Chondrocyte (in vitro differentiated cells): ENCODE measurements around the gene BLOC1S5. TPM values are rescaled to one million over a fixed set of nuclear protein-coding genes. Genes with fewer than 3 reads are reported as not detected.
A peak's percentile ranks its signal among the peaks of the same experiment; 100 is the strongest.

Source experiments
- DNase-seq: peaks from one replicate; pipeline ENCODE4 v3.0.0; 2021; ENCODE audit warnings: mixed read lengths, low spot score
- H3K27ac Mint-ChIP-seq: one replicate; pipeline ENCODE4 v1.8.0; 2021; ENCODE audit warnings: mild to moderate bottlenecking, moderate library complexity, mixed read lengths; ENCODE audit not compliant: unreplicated experiment
- H3K27me3 Mint-ChIP-seq: 2 replicates; pipeline ENCODE4 v1.8.0; 2021; ENCODE audit warnings: low read depth, mixed read lengths
- H3K36me3 Mint-ChIP-seq: 2 replicates; pipeline ENCODE4 v1.8.0; 2021; ENCODE audit warnings: low read depth, mixed read lengths
- H3K4me1 Mint-ChIP-seq: 2 replicates; pipeline ENCODE4 v1.8.0; 2021; ENCODE audit warnings: low read depth, mild to moderate bottlenecking, mixed read lengths
- H3K4me3 Mint-ChIP-seq: one replicate; pipeline ENCODE4 v1.8.0; 2021; ENCODE audit warnings: mild to moderate bottlenecking, moderate library complexity, mixed read lengths; ENCODE audit not compliant: unreplicated experiment
- H3K9me3 Mint-ChIP-seq: 2 replicates; pipeline ENCODE4 v1.8.0; 2021; ENCODE audit warnings: low read depth, mixed read lengths
- total RNA-seq: library from RNA; stranded (reverse); gene quantifications from 3 replicates; pipeline ENCODE4 v1.2.1, GENCODE V29; 2021
- TF ChIP-seq, protein P1 (sequence below): fragments of 200-600 bp; sonication (generic); IDR thresholded peaks from 2 replicates; pipeline ENCODE4 v1.5.0; 2021; ENCODE audit warnings: antibody characterized with exemption, mild to moderate bottlenecking, moderate library complexity

Gene BLOC1S5
- total RNA-seq, 1 donor from 2014 or later = 9.4 TPM

- no peak for DNase-seq
- Mint-ChIP-seq H3K36me3 (peaks cover 6% of the 10 kb centered on the region), H3K4me3 (no peak overlapping the region), H3K27me3 (no peaks in the 10 kb centered on the region), H3K4me1 (peaks cover 20% of the 10 kb centered on the region), H3K27ac (no peak overlapping the region), H3K9me3 (no peaks in the 10 kb centered on the region)
- TF ChIP-seq, protein P1, sequence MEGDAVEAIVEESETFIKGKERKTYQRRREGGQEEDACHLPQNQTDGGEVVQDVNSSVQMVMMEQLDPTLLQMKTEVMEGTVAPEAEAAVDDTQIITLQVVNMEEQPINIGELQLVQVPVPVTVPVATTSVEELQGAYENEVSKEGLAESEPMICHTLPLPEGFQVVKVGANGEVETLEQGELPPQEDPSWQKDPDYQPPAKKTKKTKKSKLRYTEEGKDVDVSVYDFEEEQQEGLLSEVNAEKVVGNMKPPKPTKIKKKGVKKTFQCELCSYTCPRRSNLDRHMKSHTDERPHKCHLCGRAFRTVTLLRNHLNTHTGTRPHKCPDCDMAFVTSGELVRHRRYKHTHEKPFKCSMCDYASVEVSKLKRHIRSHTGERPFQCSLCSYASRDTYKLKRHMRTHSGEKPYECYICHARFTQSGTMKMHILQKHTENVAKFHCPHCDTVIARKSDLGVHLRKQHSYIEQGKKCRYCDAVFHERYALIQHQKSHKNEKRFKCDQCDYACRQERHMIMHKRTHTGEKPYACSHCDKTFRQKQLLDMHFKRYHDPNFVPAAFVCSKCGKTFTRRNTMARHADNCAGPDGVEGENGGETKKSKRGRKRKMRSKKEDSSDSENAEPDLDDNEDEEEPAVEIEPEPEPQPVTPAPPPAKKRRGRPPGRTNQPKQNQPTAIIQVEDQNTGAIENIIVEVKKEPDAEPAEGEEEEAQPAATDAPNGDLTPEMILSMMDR = no peak
Measured at GRCh38 chr6:8100159-8100854, 36.1 kb upstream of the BLOC1S5 start.

- TF ChIP-seq, protein P1 = no peak
- no peak overlapping the region for H3K27ac Mint-ChIP-seq
- DNase-seq = no peak
- H3K9me3 Mint-ChIP-seq = peaks cover 7% of the 10 kb centered on the region
- H3K4me3 Mint-ChIP-seq = no peak overlapping the region
- no peaks in the 10 kb centered on the region for H3K27me3 Mint-ChIP-seq
- H3K36me3 Mint-ChIP-seq = peaks cover 37% of the 10 kb centered on the region
- H3K4me1 Mint-ChIP-seq = peaks cover 8% of the 10 kb centered on the region
Measured at GRCh38 chr6:8090650-8091049, 26.5 kb upstream of the BLOC1S5 start.

- H3K36me3 Mint-ChIP-seq = peaks cover 35% of the 10 kb centered on the region
- DNase-seq = no peak
- no peak overlapping the region for H3K4me3 Mint-ChIP-seq
- peak overlapping the region; percentile 45 for H3K27ac Mint-ChIP-seq
- peaks cover 25% of the 10 kb centered on the region for H3K4me1 Mint-ChIP-seq
- TF ChIP-seq, protein P1 = no peak
- peaks cover 7% of the 10 kb centered on the region for H3K9me3 Mint-ChIP-seq
- H3K27me3 Mint-ChIP-seq = no peaks in the 10 kb centered on the region
Measured at GRCh38 chr6:8088886-8089285, 24.7 kb upstream of the BLOC1S5 start.

GRCh38 chr6:8087870-8088754, 23.9 kb upstream of the BLOC1S5 start:
- no peak for DNase-seq
- peaks cover 33% of the 10 kb centered on the region for H3K4me1 Mint-ChIP-seq
- peaks cover 7% of the 10 kb centered on the region for H3K9me3 Mint-ChIP-seq
- TF ChIP-seq, protein P1 = no peak
- no peaks in the 10 kb centered on the region for H3K27me3 Mint-ChIP-seq
- H3K4me3 Mint-ChIP-seq = no peak overlapping the region
- peaks cover 35% of the 10 kb centered on the region for H3K36me3 Mint-ChIP-seq
- H3K27ac Mint-ChIP-seq = no peak overlapping the region

- Mint-ChIP-seq H3K4me1 (peaks cover 44% of the 10 kb centered on the region), H3K27ac (no peak overlapping the region), H3K27me3 (no peaks in the 10 kb centered on the region), H3K4me3 (no peak overlapping the region), H3K36me3 (peaks cover 33% of the 10 kb centered on the region), H3K9me3 (peaks cover 7% of the 10 kb centered on the region)
- TF ChIP-seq, protein P1 = no peak
- DNase-seq = no peak
Measured at GRCh38 chr6:8086755-8087306, 22.6 kb upstream of the BLOC1S5 start.
